GM19397 (cell line): ENCODE measurements around the gene CCDC97.
"Not testable (repeated sequence)": the region's sequence is repeated elsewhere in the genome, so short reads cannot be mapped to it uniquely, and the experiment has no call there.

Experiments
- ATAC-seq: cut with Tn5 transposase; IDR thresholded peaks from one replicate; pipeline ENCODE4 v1.9.1; 2021; ENCODE audit warnings: mild to moderate bottlenecking, moderate library complexity; ENCODE audit not compliant: unreplicated experiment

CCDC97 gene

GRCh38 chr19:41310033-41310831 lies at the start of gene CCDC97:
Gene CCDC97, plus strand, starts transcription at chr19:41310172. Its CDS starts 139 bp downstream, at chr19:41310311.
- ATAC-seq: peak; percentile 74

GRCh38 chr19:41261474-41262190 lies 48.3 kb upstream of the CCDC97 start:
- ATAC-seq: no peak

GRCh38 chr19:41263042-41263849 lies 46.7 kb upstream of the CCDC97 start:
- ATAC-seq: peak; percentile 7

- ATAC-seq: peak; percentile 74
Measured at GRCh38 chr19:41263850-41264580, 46.0 kb upstream of the CCDC97 start, which contains the start of gene HNRNPUL1. Gene HNRNPUL1, plus strand, starts transcription at chr19:41264372. Its CDS starts 132 bp downstream, at chr19:41264504.

GRCh38 chr19:41264581-41265394 lies 45.2 kb upstream of the CCDC97 start:
- ATAC-seq: peak; percentile 1

- no peak for ATAC-seq
Measured at GRCh38 chr19:41265395-41266153, 44.4 kb upstream of the CCDC97 start.

- no peak for ATAC-seq
Measured at GRCh38 chr19:41269055-41269454, 40.9 kb upstream of the CCDC97 start.

GRCh38 chr19:41269571-41269970 lies 40.4 kb upstream of the CCDC97 start:
- no peak for ATAC-seq

- ATAC-seq: no peak
Measured at GRCh38 chr19:41273076-41273475, 36.9 kb upstream of the CCDC97 start.

- no peak for ATAC-seq
Measured at GRCh38 chr19:41274802-41275201, 35.2 kb upstream of the CCDC97 start.

- ATAC-seq: no peak
Measured at GRCh38 chr19:41276231-41276630, 33.7 kb upstream of the CCDC97 start.

- no peak for ATAC-seq
Measured at GRCh38 chr19:41278478-41278877, 31.5 kb upstream of the CCDC97 start.

- ATAC-seq: no peak
Measured at GRCh38 chr19:41288673-41289530, 21.1 kb upstream of the CCDC97 start.

GRCh38 chr19:41289814-41290213 lies 20.2 kb upstream of the CCDC97 start:
- ATAC-seq: not testable (repeated sequence)

GRCh38 chr19:41294393-41294792 lies 15.6 kb upstream of the CCDC97 start:
- ATAC-seq: no peak

GRCh38 chr19:41295499-41295898 lies 14.5 kb upstream of the CCDC97 start:
- no peak for ATAC-seq

GRCh38 chr19:41296433-41296871 lies 13.5 kb upstream of the CCDC97 start:
- no peak for ATAC-seq
